ENCODE results near the gene PIEZO2. TPM values are rescaled to one million over a fixed set of nuclear protein-coding genes. Genes with fewer than 3 reads are reported as not detected.

PIEZO2 gene
- total RNA-seq, 1 experiment from 2014 or later, result 0.57 TPM

DNA sequence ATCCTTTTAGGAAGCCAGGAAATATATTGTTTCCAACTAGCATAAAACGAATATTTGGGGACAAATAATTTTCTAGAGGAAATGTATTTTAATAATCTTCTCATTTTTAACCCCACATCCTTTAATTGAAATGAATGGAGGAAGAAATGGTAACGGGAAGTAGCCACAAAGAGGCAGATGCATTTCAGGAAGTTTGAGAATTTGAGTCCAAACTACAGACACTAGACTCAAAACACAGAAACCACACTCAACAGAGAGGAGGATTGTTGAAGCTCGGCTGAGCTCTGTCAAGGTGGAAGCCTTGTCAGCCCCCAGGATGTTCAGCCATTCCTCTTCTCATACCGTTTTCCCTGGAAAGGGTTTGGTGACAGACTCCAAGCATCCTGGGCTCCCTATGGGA lies 335.0 kb downstream of the PIEZO2 start:
- no peaks in the 10 kb centered on the region for H3K27me3 ChIP-seq (ENCODE audit: control insufficient read depth, insufficient read depth, low read length)
- no peaks in the 10 kb centered on the region for H3K4me1 ChIP-seq (ENCODE audit: control insufficient read depth, insufficient read depth, low read length)
- POLR2A ChIA-PET, result no interaction called here
- no peaks in the 10 kb centered on the region for H3K36me3 ChIP-seq (ENCODE audit: control insufficient read depth, insufficient read depth, low read length)
- TF ChIP-seq, protein P1, sequence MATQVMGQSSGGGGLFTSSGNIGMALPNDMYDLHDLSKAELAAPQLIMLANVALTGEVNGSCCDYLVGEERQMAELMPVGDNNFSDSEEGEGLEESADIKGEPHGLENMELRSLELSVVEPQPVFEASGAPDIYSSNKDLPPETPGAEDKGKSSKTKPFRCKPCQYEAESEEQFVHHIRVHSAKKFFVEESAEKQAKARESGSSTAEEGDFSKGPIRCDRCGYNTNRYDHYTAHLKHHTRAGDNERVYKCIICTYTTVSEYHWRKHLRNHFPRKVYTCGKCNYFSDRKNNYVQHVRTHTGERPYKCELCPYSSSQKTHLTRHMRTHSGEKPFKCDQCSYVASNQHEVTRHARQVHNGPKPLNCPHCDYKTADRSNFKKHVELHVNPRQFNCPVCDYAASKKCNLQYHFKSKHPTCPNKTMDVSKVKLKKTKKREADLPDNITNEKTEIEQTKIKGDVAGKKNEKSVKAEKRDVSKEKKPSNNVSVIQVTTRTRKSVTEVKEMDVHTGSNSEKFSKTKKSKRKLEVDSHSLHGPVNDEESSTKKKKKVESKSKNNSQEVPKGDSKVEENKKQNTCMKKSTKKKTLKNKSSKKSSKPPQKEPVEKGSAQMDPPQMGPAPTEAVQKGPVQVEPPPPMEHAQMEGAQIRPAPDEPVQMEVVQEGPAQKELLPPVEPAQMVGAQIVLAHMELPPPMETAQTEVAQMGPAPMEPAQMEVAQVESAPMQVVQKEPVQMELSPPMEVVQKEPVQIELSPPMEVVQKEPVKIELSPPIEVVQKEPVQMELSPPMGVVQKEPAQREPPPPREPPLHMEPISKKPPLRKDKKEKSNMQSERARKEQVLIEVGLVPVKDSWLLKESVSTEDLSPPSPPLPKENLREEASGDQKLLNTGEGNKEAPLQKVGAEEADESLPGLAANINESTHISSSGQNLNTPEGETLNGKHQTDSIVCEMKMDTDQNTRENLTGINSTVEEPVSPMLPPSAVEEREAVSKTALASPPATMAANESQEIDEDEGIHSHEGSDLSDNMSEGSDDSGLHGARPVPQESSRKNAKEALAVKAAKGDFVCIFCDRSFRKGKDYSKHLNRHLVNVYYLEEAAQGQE (IDR thresholded peaks at IDR 0.05; ENCODE audit: insufficient read depth in 1 of 2, low read depth in 2 of 2, low read length in 1 of 2), result no peak
- TF ChIP-seq, protein P2, sequence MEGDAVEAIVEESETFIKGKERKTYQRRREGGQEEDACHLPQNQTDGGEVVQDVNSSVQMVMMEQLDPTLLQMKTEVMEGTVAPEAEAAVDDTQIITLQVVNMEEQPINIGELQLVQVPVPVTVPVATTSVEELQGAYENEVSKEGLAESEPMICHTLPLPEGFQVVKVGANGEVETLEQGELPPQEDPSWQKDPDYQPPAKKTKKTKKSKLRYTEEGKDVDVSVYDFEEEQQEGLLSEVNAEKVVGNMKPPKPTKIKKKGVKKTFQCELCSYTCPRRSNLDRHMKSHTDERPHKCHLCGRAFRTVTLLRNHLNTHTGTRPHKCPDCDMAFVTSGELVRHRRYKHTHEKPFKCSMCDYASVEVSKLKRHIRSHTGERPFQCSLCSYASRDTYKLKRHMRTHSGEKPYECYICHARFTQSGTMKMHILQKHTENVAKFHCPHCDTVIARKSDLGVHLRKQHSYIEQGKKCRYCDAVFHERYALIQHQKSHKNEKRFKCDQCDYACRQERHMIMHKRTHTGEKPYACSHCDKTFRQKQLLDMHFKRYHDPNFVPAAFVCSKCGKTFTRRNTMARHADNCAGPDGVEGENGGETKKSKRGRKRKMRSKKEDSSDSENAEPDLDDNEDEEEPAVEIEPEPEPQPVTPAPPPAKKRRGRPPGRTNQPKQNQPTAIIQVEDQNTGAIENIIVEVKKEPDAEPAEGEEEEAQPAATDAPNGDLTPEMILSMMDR (IDR thresholded peaks at IDR 0.05), result no peak
- TF ChIP-seq TCF7L2 (IDR thresholded peaks at IDR 0.05; ENCODE audit: low read depth, low read length) (no peak), SIN3A (IDR thresholded peaks at IDR 0.05; ENCODE audit: borderline replicate concordance, insufficient read depth, low read depth, low read length) (no peak), POLR2AphosphoS5 (IDR thresholded peaks at IDR 0.05; ENCODE audit: low read depth, low read length) (no peak)
- H3K27ac ChIP-seq (ENCODE audit: low read length), result no peak overlapping the region
- no peak for ATAC-seq
- H3K4me3 ChIP-seq (ENCODE audit: low read depth in 2 of 2, low read length in 2 of 2), result no peak overlapping the region
- no peaks in the 10 kb centered on the region for H3K9me3 ChIP-seq (ENCODE audit: control insufficient read depth, insufficient read depth, low read depth, low read length)
- in situ Hi-C loops (cut with HindIII; ENCODE audit: low pct_unique_long_range_greater_than_20kb, low sequenced_read_pairs) (no loop called here), intact Hi-C loops (cut with micrococcal nuclease; ENCODE audit: unreplicated experiment) (no loop called here)
- no TSS peak for BruUV-seq (replicated peaks)
- CTCF ChIA-PET, result no interaction called here
- no peak for DNase-seq (ENCODE audit: low read depth, low spot score)

DNA sequence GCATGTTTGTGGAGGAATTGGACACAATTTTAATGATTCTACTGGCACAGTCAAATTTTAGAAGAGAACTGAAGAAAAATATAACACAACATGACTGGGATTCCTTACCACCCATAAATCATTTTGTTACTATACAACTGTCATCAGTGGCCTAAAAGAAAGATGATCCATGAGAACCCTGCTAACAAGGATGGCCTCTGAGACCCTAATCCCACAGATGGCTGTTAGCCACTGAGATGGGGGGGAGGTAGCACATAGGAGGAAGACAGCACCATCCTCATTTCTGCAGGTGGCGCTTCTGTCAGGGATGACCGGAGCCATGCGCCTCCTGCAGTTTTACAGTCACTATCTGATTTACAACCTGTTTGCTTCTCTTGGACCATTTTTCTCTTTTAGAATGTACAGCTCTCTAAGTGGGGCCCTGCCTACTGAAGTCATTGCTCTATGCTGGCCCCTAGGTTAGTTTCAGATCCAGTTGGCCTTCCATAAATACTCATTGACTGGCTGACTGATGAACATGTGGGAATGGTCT lies 343.7 kb downstream of the PIEZO2 start:
- no peaks in the 10 kb centered on the region for H3K9me3 ChIP-seq (ENCODE audit: control insufficient read depth, insufficient read depth, low read depth, low read length)
- H3K4me3 ChIP-seq (ENCODE audit: low read depth in 2 of 2, low read length in 2 of 2), result no peak overlapping the region
- in situ Hi-C loops (cut with HindIII; ENCODE audit: low pct_unique_long_range_greater_than_20kb, low sequenced_read_pairs), result no loop called here
- intact Hi-C loops (cut with micrococcal nuclease; ENCODE audit: unreplicated experiment), result no loop called here
- ATAC-seq (no peak), DNase-seq (ENCODE audit: low read depth, low spot score) (no peak)
- CTCF ChIA-PET, result no interaction called here
- no peaks in the 10 kb centered on the region for H3K27me3 ChIP-seq (ENCODE audit: control insufficient read depth, insufficient read depth, low read length)
- no peaks in the 10 kb centered on the region for H3K4me1 ChIP-seq (ENCODE audit: control insufficient read depth, insufficient read depth, low read length)
- POLR2A ChIA-PET, result no interaction called here
- no peak overlapping the region for H3K27ac ChIP-seq (ENCODE audit: low read length)
- no TSS peak for BruUV-seq (replicated peaks)
- TF ChIP-seq TCF7L2 (IDR thresholded peaks at IDR 0.05; ENCODE audit: low read depth, low read length) (no peak), POLR2AphosphoS5 (IDR thresholded peaks at IDR 0.05; ENCODE audit: low read depth, low read length) (no peak), SIN3A (IDR thresholded peaks at IDR 0.05; ENCODE audit: borderline replicate concordance, insufficient read depth, low read depth, low read length) (no peak)
- TF ChIP-seq, protein P2 (IDR thresholded peaks at IDR 0.05), result no peak
- TF ChIP-seq, protein P1 (IDR thresholded peaks at IDR 0.05; ENCODE audit: insufficient read depth in 1 of 2, low read depth in 2 of 2, low read length in 1 of 2), result no peak
- no peaks in the 10 kb centered on the region for H3K36me3 ChIP-seq (ENCODE audit: control insufficient read depth, insufficient read depth, low read length)

Measured in Panc1 (cell line).